B cell (primary cell): ENCODE measurements around the gene SGPL1. TPM values are rescaled to one million over a fixed set of nuclear protein-coding genes. Genes with fewer than 3 reads are reported as not detected.

Source experiments
- ATAC-seq: fragments of 200-7000 bp; cut with Tn5 transposase; one replicate; pipeline ENCODE4 v1.10.0; 2021; ENCODE audit warnings: low read depth, mild to moderate bottlenecking, moderate number of reproducible peaks, moderate library complexity
- CTCF ChIA-PET: fragments of 350-600 bp; sonication (Branson Sonifier 250); formaldehyde crosslinking; loops from one replicate; lab custom pipeline; 2021; ENCODE audit warnings: antibody characterized with exemption, inconsistent platforms; lab: Charles Lee
- POLR2A ChIA-PET: fragments of 350-600 bp; sonication (Branson Sonifier 250); formaldehyde crosslinking; loops from one replicate; lab custom pipeline; 2021; ENCODE audit warnings: antibody characterized with exemption; lab: Charles Lee
- DNase-seq: peaks from one replicate; pipeline ENCODE4 v3.0.0; 2013
- H2AFZ ChIP-seq: 2 replicates; pipeline ENCODE4 v1.6.1; 2012; ENCODE audit warnings: mild to moderate bottlenecking, low read depth, low read length; ENCODE audit not compliant: insufficient read depth, poor library complexity, severe bottlenecking
- H3K27ac ChIP-seq, 2 donors: 1 replicate in 1 of 2; 2 replicates in 1 of 2; pipeline ENCODE4 v1.5.1; 2012 to 2013; ENCODE audit warnings: low read length in 2 of 2, mild to moderate bottlenecking in 2 of 2, moderate library complexity in 1 of 2
- H3K27me3 ChIP-seq, 4 experiments: fragments of 200-600 bp in 1 of 4; sonication (generic) in 1 of 4; replicated peaks in 1 of 4; 1 replicate in 2 of 4; 2 replicates in 2 of 4; pipeline versions ENCODE4 v1.6.1 to v1.7.0; 2013 to 2016; ENCODE audit warnings: low read length in 3 of 4, mild to moderate bottlenecking in 2 of 4, mixed read lengths in 1 of 4, moderate library complexity in 1 of 4; ENCODE audit not compliant: insufficient read depth in 4 of 4, control insufficient read depth in 3 of 4; ENCODE audit errors: control extremely low read depth in 1 of 4
- H3K36me3 ChIP-seq, 2 experiments: replicated peaks in 1 of 2; 1 replicate in 1 of 2; 2 replicates in 1 of 2; pipeline versions ENCODE4 v1.6.1 to v1.7.1; 2013; ENCODE audit warnings: low read length in 1 of 2; ENCODE audit not compliant: insufficient read depth in 2 of 2, control insufficient read depth in 1 of 2; ENCODE audit errors: control extremely low read depth in 1 of 2, extremely low read depth in 1 of 2
- H3K4me1 ChIP-seq, 2 donors: fragments of 200-600 bp in 1 of 2; sonication (generic) in 1 of 2; 1 replicate in 1 of 2; 2 replicates in 1 of 2; pipeline versions ENCODE4 v1.5.1 to v1.6.1; 2013 to 2017; ENCODE audit warnings: low read length in 2 of 2; ENCODE audit not compliant: control insufficient read depth in 2 of 2, insufficient read depth in 2 of 2
- H3K4me2 ChIP-seq: replicated peaks from 2 replicates; pipeline ENCODE3; 2012; ENCODE audit warnings: mild to moderate bottlenecking, low read depth, low read length; ENCODE audit not compliant: poor library complexity, severe bottlenecking
- H3K4me3 ChIP-seq, 5 experiments: fragments of 200-600 bp in 1 of 5; sonication (generic) in 1 of 5; 1 replicate in 3 of 5; 2 replicates in 2 of 5; pipeline versions ENCODE4 v1.5.1 to v1.7.0; 2011 to 2016; ENCODE audit warnings: low read length in 4 of 5, mild to moderate bottlenecking in 4 of 5, low read depth in 2 of 5, control low read depth in 1 of 5, moderate library complexity in 1 of 5; ENCODE audit not compliant: insufficient read depth in 1 of 5; ENCODE audit errors: control extremely low read depth in 1 of 5, extremely low read depth in 1 of 5
- H3K79me2 ChIP-seq: fragments of 200-600 bp; sonication (generic); one replicate; pipeline ENCODE4 v1.6.0; 2016; ENCODE audit warnings: low read length; ENCODE audit not compliant: control insufficient read depth, insufficient read depth
- H3K9ac ChIP-seq: fragments of 200-600 bp; sonication (generic); 2 replicates; pipeline ENCODE4 v1.6.1; 2017; ENCODE audit warnings: mild to moderate bottlenecking, low read length, moderate library complexity
- H3K9me3 ChIP-seq, 3 donors: one replicate each; pipeline versions ENCODE4 v1.6.1 to v1.7.1; 2013; ENCODE audit warnings: low read length in 2 of 3; ENCODE audit not compliant: control insufficient read depth in 2 of 3, insufficient read depth in 1 of 3; ENCODE audit errors: control extremely low read depth in 1 of 3
- H4K20me1 ChIP-seq: 2 replicates; pipeline ENCODE4 v1.6.0; 2012; ENCODE audit warnings: mild to moderate bottlenecking, low read length; ENCODE audit not compliant: insufficient read depth, control insufficient read depth, poor library complexity, severe bottlenecking
- H3K27ac Mint-ChIP-seq: one replicate; pipeline ENCODE4 v1.8.0; 2021; ENCODE audit warnings: mixed read lengths
- H3K27me3 Mint-ChIP-seq: one replicate; pipeline ENCODE4 v1.8.0; 2021; ENCODE audit warnings: mixed read lengths
- H3K4me1 Mint-ChIP-seq: one replicate; pipeline ENCODE4 v1.8.0; 2021; ENCODE audit warnings: mixed read lengths
- H3K4me3 Mint-ChIP-seq: one replicate; pipeline ENCODE4 v1.8.0; 2021; ENCODE audit warnings: mixed read lengths
- H3K9me3 Mint-ChIP-seq: one replicate; pipeline ENCODE4 v1.8.0; 2022; ENCODE audit warnings: mixed read lengths; ENCODE audit not compliant: insufficient read depth
- CTCF ChIP-seq: fragments of 200-600 bp; IDR thresholded peaks from one replicate; pipeline ENCODE4 v1.8.0; 2022; ENCODE audit warnings: antibody characterized with exemption, mild to moderate bottlenecking
- EZH2 ChIP-seq: IDR thresholded peaks from 2 replicates; pipeline ENCODE4 v1.6.1; 2012; ENCODE audit warnings: borderline replicate concordance, low read depth, mild to moderate bottlenecking, moderate library complexity, low read length; ENCODE audit not compliant: insufficient read depth, poor library complexity, severe bottlenecking
- WGBS: methylation state at CpG from one replicate; pipeline ENCODE4 v1.1.5; 2013; ENCODE audit warnings: missing lambda C conversion rate; ENCODE audit not compliant: insufficient coverage; 5-methylcytosine and 5-hydroxymethylcytosine counted together
- intact Hi-C: fragments of 100-400 bp; cut with micrococcal nuclease; formaldehyde crosslinking; loops from one replicate; pipeline ENCODE4 v1.10.0; 2022
- polyA plus RNA-seq: library from polyadenylated mRNA; depleted of rRNA; stranded (reverse); fragments of >200 nt; gene quantifications from 2 replicates; pipeline ENCODE4 v1.2.3, GENCODE V29; 2012
- total RNA-seq, 2 donors: library from RNA; stranded (reverse); fragments of 120-200 nt in 1 of 2; gene quantifications; 1 replicate in 1 of 2; 2 replicates in 1 of 2; pipeline versions ENCODE4 v1.2.3 to v1.2.4, GENCODE V29; 2013 to 2022

Gene SGPL1
- total and polyA plus RNA-seq, 2 donors (not counting 1 experiment from before 2014, with no cell fraction given) = 9.1 to 46.2 TPM

DNA sequence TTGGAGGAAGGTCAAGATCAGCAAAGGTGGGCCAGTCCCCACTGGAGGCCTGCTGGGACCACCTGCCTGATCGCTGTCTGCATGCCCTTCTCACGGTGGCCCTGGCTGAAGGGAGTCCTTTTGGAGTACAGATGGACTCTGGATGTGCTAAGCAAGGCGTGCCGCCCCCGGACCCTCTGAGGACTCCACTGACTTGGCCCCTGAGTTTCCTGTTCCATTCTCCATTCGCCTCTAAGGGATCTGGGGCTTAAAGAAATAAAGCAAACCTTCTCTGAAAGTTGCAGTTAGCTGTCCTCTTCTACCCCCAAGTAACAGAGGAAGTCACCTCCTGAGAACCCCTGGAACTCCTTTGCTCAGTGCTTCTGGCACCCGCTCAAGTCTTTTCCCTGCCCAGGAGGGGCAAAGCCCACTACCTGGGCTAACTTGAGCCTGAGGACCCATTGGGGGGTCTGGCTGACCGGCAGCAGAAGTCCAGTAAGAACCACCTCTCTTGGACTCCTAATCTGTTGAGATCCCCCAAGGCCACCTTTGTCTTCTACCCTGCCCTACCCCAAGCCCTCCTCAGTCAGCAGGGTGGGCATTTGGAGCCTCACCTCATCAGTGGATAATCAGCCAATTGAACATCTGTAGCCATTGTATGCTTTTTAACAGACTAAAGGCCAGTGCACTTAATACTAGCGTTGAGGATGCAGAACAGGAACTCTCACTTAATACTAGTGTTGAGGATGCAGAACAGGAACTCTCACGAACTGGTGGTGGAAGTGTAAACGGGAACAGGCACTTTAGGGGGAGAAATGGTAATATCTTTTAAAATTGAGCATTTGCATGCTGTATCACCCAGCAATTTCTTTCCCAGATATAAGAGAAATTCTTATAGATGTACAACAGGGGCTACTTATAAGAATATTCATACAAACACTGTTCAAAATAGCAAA lies 32.7 kb upstream of the SGPL1 start:
- no peaks in the 10 kb centered on the region for H3K9me3 Mint-ChIP-seq
- Histone ChIP-seq H3K27me3 (peaks cover 0 to 4% (median 0%) of the 10 kb centered on the region in 4 experiments), H2AFZ (no peak overlapping the region), H3K36me3 (no peaks in the 10 kb centered on the region), H3K4me1 (no peaks in the 10 kb centered on the region), H3K27ac (no peak overlapping the region), H3K79me2 (no peaks in the 10 kb centered on the region), H3K4me3 (no peak overlapping the region), H3K4me2 (no peak overlapping the region), H4K20me1 (no peaks in the 10 kb centered on the region), H3K9me3 (no peaks in the 10 kb centered on the region), H3K9ac (no peak overlapping the region)
- ATAC-seq = no peak
- H3K27me3 Mint-ChIP-seq = peaks cover 3% of the 10 kb centered on the region
- no peak overlapping the region for H3K27ac Mint-ChIP-seq
- ChIA-PET POLR2A (no interaction called here), CTCF (no interaction called here)
- TF ChIP-seq EZH2 (no peak), CTCF (no peak)
- intact Hi-C loops = no loop called here
- no peak for DNase-seq
- no peaks in the 10 kb centered on the region for H3K4me1 Mint-ChIP-seq
- 90% methylated on average over 8 of the region's 11 CpGs for WGBS
- no peak overlapping the region for H3K4me3 Mint-ChIP-seq

- POLR2A ChIA-PET = no interaction called here
- no peak overlapping the region for H3K27ac ChIP-seq
- H3K27ac Mint-ChIP-seq = no peak overlapping the region
Observed at GRCh38 chr10:70784016-70784415, 31.7 kb upstream of the SGPL1 start.

More at GRCh38 chr10:70784016-70784415, 31.7 kb upstream of the SGPL1 start:
- H3K9me3 Mint-ChIP-seq = no peaks in the 10 kb centered on the region
- peaks cover 3% of the 10 kb centered on the region for H3K27me3 Mint-ChIP-seq
- ATAC-seq = no peak
- no peaks in the 10 kb centered on the region for H4K20me1 ChIP-seq
- no CpG with 5 or more reads among the region's 5 CpGs for WGBS
- no peak overlapping the region for H2AFZ ChIP-seq
- no peaks in the 10 kb centered on the region for H3K36me3 ChIP-seq
- H3K79me2 ChIP-seq = no peaks in the 10 kb centered on the region
- no peak overlapping the region for H3K4me3 ChIP-seq
- H3K4me2 ChIP-seq = no peak overlapping the region
- no peaks in the 10 kb centered on the region for H3K4me1 ChIP-seq
- peaks cover 0 to 4% (median 0%) of the 10 kb centered on the region in 4 experiments for H3K27me3 ChIP-seq
- intact Hi-C loops = no loop called here
- H3K4me1 Mint-ChIP-seq = no peaks in the 10 kb centered on the region
- no peak for DNase-seq
- H3K9me3 ChIP-seq = no peaks in the 10 kb centered on the region
- CTCF ChIA-PET = no interaction called here
- TF ChIP-seq CTCF (no peak), EZH2 (no peak)
- H3K9ac ChIP-seq = no peak overlapping the region
- H3K4me3 Mint-ChIP-seq = no peak overlapping the region
